GDM1 (cell line): ENCODE results near the gene MAG.
"Not testable (repeated sequence)": the region's sequence is repeated elsewhere in the genome, so short reads cannot be mapped to it uniquely, and the experiment has no call there.

Experiments used
- DNase-seq: peaks from one replicate; lab custom pipeline; 2025; lab: John Stamatoyannopoulos, UW

Gene MAG

DNA sequence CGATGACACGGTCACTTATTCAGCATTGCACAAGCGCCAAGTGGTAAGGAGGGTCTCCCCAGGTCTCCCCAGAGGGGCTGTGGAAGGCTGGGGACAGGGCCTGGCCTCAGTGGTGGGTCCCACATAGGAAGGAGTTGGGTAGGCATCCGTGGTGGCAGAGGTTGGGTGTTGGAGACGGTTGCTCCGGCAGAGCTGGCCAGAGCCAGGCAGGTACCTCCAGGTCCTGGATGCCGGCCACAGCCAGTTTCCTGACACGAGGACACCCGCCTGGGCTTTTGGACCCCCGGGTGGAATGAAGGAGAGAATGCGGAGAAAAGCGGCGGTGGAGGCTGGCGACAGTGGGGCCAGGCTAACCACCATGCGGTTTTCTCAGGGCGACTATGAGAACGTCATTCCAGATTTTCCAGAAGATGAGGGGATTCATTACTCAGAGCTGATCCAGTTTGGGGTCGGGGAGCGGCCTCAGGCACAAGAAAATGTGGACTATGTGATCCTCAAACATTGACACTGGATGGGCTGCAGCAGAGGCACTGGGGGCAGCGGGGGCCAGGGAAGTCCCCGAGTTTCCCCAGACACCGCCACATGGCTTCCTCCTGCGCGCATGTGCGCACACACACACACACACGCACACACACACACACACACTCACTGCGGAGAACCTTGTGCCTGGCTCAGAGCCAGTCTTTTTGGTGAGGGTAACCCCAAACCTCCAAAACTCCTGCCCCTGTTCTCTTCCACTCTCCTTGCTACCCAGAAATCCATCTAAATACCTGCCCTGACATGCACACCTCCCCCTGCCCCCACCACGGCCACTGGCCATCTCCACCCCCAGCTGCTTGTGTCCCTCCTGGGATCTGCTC is 54.5 kb downstream of the MAG start:
- DNase-seq: peak; percentile 51

DNA sequence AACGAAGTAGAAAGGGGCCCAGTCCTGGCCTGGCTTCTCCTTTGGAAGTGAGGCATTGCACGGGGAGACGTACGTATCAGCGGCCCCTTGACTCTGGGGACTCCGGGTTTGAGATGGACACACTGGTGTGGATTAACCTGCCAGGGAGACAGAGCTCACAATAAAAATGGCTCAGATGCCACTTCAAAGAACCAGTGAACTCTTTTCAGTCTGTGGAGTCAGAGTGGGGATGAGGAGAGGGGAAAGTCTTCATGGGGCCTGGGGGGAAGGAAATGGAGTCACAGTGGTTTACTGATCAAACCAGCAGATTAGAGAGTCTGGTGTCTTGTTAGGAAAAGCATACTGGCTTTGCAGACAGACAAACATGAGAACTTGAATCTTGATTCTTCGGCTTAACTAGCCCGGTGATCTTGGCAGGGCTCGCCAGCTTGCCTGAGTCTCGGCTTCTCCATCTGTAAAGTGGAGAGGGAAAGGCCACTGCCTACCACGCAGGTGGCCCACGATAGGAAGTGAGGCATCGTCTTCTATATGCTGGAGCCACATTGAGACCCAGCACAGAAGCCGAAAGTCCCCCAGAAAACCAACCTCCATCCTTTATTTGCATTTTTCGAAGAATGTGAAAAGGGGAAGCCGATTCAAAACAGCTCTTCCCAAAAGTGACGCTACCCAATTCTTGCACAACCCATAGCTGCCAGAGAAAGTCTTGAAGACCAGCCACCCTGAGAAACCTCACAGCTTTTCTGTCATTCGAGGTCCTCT is 55.4 kb downstream of the MAG start, which contains the start of gene FFAR1:
Gene FFAR1, plus strand, starts transcription at position 732 of the 759 bp plus-strand sequence. CDS start 3,650 bp downstream, outside the sequence.
- DNase-seq: peak; percentile 47

DNA sequence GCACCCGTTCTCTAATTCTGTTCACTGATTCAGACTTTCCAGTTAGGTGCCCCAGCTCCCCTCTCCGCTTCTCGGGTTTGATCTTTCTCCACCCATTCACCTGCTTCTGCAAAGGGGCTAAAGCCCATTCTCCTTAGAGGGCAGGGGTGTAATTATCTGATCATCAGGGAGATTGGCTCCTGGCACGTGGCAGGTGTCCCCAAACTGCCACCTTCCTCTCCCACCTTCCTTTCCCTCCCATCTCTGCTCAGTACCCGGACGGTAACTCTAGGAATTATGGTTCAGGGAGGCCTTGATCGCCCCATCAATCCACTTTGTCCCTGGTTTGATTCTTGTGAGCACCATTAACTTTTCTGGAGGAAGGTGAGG is 56.0 kb downstream of the MAG start:
- DNase-seq: no peak

DNA sequence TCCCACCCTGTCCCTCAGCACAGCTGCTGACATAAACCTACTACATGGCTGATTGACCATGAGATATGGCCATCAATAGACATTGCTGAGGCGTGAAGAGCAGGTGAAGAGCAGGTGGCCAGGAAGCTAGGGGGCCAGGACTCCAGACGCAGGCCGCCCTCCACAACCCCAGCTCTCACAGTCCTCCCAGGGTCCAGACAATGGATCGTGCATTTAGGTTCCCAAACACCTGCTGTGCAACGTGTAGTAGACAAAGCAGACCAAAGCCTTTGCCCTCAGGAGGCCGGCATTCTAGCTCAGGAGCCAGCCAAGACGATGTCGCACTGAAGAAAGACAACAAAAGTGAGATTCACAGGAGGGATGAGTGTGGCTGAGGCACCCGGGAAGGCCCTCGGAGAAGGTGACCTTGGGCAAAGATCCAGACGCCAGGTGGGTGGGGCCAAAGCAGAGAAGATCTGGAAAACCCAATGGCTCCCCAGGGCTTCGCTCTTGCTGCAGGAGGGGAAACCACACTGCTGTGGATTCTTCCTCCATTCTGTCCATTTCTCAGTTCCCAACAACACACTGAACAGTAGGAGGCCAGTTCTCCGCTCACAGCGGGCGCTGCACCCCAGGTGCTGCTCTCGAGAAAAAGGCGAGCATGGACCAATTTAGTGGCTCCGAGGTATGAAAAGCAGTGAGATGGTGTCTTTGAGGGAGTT is 57.1 kb downstream of the MAG start:
- no peak for DNase-seq

DNA sequence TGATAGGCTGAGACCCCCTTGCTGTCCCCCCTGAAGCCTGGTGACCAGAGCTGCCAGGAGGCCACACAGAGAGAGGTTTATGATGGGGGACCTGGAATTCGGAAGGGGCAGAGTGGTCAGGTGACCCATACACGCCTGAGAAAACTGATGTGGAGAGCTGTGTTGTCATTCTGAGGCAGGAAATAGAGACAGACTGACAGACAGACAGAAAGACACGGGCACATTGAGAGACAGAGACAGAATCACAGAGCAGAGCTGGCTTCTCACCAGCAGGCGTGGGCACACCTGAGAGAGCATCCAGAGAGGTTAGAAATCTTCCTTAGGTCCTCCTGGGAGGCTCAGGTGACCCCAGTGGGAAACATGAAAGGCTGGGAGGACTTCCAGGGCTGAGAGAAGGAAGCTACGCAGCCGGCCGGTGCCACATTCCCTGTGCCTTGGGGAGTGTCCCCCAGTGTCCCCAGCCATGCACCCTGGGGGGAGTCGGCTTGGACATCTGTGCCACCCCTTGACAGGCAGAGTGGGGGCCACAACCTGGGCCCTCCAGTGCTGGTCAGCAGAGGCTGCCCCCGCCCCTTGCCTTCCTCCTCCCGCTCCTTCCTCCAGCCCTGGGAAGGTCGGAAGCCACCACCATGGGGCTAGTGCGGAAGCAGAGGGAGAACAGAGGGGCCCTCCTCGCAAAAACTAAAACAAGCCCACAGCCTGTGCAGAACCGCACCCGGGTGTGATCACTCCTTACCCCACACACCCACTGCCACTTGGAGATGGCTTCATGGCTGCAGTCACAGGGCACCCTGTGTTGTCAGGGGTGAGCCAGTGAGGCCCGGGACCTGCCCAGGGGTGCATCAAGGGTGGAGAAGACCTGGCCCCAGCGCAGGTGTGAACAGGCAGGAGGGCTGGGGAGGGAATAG is 57.9 kb downstream of the MAG start:
- no peak for DNase-seq

DNA sequence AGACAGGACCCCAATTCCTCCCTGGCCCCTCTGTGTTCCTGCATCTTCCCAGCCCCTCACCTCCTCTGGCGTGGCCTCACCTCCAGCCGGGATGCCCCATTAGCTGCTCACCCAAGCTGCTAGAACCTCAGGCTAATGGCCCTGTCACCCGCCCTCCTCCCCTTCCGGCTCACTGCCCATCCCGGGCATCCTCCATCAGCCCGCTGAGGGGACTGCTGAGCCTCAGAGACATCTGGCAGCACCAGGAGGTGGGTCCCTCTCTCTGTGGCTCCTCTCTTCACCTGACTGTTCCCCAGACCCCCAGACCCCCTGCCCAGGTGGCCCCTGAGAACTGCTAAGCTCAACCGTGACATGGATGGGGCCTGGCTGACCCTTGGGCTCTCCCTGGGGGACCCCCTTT is 58.6 kb downstream of the MAG start:
- no peak for DNase-seq

DNA sequence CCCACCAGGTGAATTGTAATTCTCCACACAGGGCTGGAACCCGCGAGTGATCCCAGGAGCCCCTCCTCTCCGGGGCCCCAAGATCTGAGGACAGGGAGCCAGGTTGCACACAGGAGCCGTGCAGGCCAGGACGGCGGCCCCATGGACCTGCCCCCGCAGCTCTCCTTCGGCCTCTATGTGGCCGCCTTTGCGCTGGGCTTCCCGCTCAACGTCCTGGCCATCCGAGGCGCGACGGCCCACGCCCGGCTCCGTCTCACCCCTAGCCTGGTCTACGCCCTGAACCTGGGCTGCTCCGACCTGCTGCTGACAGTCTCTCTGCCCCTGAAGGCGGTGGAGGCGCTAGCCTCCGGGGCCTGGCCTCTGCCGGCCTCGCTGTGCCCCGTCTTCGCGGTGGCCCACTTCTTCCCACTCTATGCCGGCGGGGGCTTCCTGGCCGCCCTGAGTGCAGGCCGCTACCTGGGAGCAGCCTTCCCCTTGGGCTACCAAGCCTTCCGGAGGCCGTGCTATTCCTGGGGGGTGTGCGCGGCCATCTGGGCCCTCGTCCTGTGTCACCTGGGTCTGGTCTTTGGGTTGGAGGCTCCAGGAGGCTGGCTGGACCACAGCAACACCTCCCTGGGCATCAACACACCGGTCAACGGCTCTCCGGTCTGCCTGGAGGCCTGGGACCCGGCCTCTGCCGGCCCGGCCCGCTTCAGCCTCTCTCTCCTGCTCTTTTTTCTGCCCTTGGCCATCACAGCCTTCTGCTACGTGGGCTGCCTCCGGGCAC is 59.6 kb downstream of the MAG start:
- DNase-seq: no peak

DNA sequence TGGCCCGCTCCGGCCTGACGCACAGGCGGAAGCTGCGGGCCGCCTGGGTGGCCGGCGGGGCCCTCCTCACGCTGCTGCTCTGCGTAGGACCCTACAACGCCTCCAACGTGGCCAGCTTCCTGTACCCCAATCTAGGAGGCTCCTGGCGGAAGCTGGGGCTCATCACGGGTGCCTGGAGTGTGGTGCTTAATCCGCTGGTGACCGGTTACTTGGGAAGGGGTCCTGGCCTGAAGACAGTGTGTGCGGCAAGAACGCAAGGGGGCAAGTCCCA is 60.2 kb downstream of the MAG start:
- no peak for DNase-seq

DNA sequence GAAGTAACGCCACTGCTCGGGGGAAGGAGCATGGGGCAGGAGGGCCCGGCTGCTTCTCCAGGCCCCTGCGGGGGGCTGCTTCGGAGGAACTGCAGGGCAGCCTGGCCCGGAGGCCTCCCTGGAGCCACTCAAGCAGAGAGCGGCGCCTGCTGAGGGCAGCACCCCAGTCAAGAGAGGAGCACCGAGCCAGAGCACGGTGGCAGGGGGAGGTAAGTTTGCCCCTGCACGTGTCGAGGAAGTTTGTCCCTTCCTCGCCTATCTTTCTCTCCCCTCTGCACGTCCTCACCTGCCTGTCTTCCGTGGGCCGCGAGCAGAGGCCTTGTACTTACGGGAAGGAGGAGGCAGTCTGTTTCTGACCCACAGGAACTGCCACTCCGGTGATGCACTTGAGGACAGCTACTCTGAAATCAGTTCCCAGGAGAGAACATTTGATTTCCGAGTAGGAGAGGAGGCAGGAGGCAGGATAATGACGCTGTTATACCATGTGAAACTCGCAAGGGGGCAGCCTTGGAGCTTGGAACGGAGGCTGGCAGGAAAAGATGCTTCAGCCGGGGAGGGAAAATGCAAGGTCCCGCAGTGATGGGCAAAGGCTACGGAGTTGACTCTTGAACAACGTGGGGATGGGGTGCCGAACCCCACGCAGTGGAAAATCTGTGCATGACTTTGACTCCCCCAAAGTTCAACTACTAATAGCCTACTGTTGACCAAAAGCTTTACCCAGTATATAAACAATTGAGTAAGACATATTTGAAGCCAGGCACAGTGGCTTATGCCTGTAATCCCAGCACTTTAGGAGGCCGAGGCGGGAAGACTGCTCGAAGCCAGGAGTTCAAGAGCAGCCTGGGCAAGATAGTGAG is 60.7 kb downstream of the MAG start:
- DNase-seq: peak; percentile 42

DNA sequence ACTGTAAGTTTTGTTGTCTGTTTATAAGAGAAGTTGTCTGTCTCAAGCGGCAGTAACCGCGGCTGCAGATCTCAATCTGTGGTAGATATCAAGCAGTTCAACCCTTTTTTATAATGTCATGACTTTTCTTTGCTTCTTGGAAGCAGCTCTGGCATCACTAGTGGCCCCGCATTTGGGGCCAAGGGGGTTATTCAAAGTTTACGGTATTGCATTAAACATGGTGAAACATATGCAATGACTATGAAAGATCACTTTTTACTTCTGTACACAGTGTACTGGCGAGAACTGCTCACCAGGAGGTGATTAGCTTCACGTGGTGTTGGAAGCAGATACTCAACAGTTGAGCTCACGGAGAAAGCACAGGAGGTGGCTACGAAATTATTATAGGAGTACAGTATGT is 61.7 kb downstream of the MAG start:
- DNase-seq: no peak

DNA sequence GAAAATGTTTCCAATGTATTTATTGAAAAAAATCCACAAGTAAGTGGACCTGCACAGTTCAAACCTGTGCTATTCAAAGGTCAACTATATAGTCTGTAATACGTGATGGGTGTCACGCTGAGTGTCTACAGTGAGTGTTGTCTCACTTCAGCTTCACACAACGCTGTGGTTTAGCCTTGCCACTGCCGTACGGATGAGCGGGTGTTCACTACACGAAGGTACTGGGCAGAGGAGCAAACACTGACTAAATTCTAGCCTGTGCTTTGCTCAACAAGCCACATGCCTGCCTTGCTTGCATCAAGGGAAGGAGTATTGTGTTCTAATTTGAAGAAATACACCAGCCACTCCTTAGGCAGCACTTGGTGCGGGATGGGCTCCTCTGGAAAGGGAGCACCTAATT is 62.9 kb downstream of the MAG start:
- DNase-seq: no peak

DNA sequence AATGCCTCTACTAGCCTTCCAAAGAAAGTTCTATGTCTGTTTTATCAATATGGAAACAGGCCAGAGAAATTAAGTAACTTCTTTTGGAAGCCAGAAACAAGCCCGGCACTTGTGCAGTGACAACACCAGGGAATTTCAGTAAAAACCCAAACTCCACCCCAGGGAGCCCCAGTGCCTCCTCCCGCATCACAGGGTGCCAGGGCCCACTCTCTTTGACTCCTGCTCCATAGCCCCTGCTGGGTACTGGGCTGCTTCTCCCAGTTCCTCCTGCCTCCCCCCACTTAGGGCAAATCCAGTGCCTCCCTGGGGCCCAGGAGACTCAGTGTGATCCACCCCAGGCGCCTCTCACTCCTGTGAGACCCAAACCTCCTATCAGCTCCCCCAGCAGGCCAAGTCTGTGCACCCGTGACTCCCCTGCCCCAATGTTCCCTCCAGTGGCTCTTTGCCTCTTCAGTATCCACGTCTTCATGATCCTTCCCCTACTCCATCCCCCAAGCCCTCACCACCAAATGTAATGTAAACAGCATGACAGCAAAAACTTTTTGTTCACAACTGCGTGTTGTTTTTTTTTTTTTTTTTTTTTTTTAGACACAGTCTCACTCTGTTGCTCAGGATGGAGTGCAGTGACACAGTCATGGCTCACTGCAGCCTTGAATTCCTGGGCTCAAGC is 64.0 kb downstream of the MAG start:
- DNase-seq: no peak

DNA sequence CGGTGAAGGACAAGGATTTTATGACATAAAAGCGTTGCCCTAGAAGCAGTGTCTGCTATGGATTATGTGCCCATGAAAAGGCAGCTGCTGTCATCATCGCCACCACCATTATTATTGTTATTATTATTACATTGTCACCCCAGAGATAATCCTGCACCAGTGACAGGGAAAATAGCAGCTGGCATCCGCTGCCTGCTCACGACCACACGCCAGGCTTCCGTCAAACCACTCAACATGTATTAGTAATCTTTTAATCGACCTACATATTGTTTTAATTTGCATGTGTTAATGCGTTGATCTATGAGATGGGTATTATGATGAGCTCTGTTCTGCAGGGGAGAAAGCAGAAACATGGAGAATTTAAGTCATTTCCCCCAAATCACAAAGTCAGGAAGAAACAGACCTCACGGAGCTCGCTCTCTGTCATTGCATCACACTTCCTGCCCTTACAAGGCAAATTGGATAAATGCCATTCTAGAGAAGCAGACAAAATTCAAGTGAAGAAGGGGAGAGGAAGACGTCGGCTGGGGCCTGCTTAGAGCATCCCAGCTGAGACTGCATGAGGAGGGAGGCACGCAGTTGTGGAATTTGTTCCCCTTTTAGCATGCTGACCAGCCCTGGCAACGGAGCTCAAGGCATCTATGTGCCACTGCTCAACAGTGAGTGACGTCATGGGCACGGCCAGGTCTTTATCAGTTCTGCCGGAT is 66.1 kb downstream of the MAG start, which contains the start of gene FFAR3:
Gene FFAR3, plus strand, starts transcription at position 594 of the 707 bp plus-strand sequence. CDS start 431 bp downstream, outside the sequence.
- DNase-seq: peak; percentile 52

DNA sequence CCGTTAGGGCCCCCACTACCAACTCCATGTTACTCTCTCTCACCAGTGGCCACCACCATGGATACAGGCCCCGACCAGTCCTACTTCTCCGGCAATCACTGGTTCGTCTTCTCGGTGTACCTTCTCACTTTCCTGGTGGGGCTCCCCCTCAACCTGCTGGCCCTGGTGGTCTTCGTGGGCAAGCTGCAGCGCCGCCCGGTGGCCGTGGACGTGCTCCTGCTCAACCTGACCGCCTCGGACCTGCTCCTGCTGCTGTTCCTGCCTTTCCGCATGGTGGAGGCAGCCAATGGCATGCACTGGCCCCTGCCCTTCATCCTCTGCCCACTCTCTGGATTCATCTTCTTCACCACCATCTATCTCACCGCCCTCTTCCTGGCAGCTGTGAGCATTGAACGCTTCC is 66.9 kb downstream of the MAG start:
- not testable (repeated sequence) for DNase-seq

DNA sequence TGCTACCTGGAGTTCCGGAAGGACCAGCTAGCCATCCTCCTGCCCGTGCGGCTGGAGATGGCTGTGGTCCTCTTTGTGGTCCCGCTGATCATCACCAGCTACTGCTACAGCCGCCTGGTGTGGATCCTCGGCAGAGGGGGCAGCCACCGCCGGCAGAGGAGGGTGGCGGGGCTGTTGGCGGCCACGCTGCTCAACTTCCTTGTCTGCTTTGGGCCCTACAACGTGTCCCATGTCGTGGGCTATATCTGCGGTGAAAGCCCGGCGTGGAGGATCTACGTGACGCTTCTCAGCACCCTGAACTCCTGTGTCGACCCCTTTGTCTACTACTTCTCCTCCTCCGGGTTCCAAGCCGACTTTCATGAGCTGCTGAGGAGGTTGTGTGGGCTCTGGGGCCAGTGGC is 67.4 kb downstream of the MAG start:
- not testable (repeated sequence) for DNase-seq

DNA sequence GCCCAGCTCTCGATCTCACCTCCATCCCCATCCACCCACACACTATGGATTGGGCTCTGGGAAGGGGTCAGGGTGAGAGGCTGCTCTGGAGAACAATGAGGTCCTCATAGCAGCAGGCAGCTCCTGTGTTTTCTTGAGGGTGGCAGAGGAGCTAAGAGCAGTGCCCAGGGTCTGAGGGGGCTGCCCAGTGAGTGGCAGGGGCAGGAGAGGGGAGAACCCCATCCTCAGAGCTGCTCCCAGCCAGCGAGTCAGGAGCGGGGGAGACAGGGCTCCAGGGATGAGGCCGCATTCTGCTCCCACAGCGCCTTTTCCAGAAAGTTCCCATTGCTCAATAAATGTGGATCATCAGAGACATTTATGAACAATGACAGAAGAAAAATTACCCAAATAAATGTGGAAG is 68.1 kb downstream of the MAG start:
- not testable (repeated sequence) for DNase-seq

DNA sequence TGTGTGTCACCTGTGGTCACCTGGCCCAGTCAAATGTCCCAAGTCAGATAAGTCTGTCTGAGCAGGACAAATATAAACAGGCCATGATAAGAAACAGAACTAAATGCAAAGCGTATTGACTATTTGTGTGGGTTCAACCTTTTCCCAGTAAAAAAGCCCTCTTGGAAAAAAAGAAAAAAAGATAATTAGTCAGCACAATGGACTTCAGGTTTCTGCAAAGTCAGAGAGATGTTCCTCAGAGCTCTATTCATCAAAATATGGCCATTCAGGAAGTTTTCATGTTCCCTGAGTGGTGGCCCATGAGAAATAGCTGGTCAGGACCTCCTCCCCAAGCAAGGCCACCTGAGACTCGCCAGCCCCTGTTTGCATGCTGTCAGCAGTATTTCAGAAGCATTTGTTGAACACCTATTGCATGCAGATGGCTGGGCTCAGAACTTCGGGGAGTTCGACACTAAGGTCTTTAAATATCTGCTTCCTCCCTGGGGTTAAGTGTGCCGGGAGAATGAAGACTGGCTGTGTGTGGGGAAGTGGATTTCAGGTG is 69.0 kb downstream of the MAG start:
- no peak for DNase-seq

DNA sequence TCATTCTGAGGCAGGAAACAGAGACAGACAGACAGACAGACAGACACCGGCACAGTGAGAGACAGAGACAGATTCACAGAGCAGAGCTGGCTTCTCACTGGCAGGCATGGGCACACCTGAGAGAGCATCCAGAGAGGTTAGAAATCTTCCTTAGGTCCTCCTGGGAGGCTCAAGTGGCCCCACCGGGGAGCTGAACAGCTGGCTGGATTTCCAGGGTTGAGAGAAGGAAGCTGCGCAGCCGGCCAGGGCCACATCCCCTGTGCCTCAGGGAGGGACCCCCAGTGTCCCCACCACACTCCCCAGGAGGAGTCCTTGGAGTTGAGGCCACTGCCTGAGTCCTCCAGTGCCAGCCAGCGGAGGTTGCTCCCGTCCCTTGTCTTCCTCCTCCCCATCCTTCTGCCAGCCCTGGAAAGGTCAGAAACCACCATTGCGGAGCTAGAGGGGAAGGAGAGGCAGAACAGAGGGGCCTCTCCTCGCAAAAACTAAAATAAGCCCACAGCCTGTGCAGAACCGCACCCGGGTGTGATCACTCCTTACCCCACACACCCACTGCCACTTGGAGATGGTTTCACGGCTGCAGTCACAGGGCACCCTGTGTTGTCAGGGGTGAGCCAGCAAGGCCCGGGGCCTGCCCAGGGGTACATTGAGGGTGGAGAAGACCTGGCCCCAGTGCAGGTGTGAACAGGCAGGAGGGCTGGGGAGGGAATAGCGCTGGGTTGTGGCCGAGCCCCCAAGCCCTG is 70.5 kb downstream of the MAG start:
- DNase-seq: no peak
